HFFc6 (cell line): ENCODE results near the gene EPS8L1. TPM values are rescaled to one million over a fixed set of nuclear protein-coding genes. Genes with fewer than 3 reads are reported as not detected.
"Not testable (repeated sequence)": the region's sequence is repeated elsewhere in the genome, so short reads cannot be mapped to it uniquely, and the experiment has no call there.

Source experiments
- DNase-seq: peaks from one replicate; pipeline ENCODE4 v3.0.0-alpha.2; 2018
- H3K27ac Mint-ChIP-seq: 2 replicates; pipeline ENCODE4 v1.8.0; 2020; ENCODE audit warnings: mild to moderate bottlenecking, mixed read lengths
- H3K27me3 Mint-ChIP-seq: 2 replicates; pipeline ENCODE4 v1.8.0; 2021; ENCODE audit warnings: mild to moderate bottlenecking, moderate library complexity, mixed read lengths; ENCODE audit not compliant: insufficient read depth
- H3K36me3 Mint-ChIP-seq: 2 replicates; pipeline ENCODE4 v1.8.0; 2021; ENCODE audit warnings: low read depth, mixed read lengths
- H3K4me1 Mint-ChIP-seq: 2 replicates; pipeline ENCODE4 v1.8.0; 2020; ENCODE audit warnings: low read depth, mixed read lengths
- H3K4me3 Mint-ChIP-seq: 2 replicates; pipeline ENCODE4 v1.8.0; 2020; ENCODE audit warnings: mild to moderate bottlenecking, moderate library complexity, mixed read lengths
- H3K9me3 Mint-ChIP-seq: 2 replicates; pipeline ENCODE4 v1.8.0; 2020; ENCODE audit warnings: mild to moderate bottlenecking, mixed read lengths
- CTCF ChIP-seq: fragments of 200-600 bp; sonication (generic); IDR thresholded peaks from 2 replicates; pipeline ENCODE4 v1.5.0; 2021; ENCODE audit warnings: antibody characterized with exemption, mild to moderate bottlenecking
- long read RNA-seq: library from polyadenylated mRNA; unstranded; transcript quantifications from one replicate; pipeline ENCODE4 v2.0.0, GENCODE V29; 2019
- total RNA-seq, 6 experiments: library from RNA; stranded (reverse); fragmentation: NEBNext Ultra II Directional; extraction: Animal tissue kit (Norgen Biotek cat#: 25700); gene quantifications; 2 replicates in 1 of 6; 3 replicates in 5 of 6; pipeline ENCODE4 v1.2.3, GENCODE V29; 2021

The EPS8L1 gene
- total RNA-seq, result under 1 TPM in 5 of 6 experiments, not detected in 1; 0.55 to 0.94 (median 0.64) TPM
- long read RNA-seq, result 0 reads

- DNase-seq, result no peak
- peaks cover 15% of the 10 kb centered on the region for H3K27me3 Mint-ChIP-seq
- H3K36me3 Mint-ChIP-seq, result peaks cover 4% of the 10 kb centered on the region; the same call in 1 of the 2 replicates
- no peak within 1 kb of the TSS for H3K27ac Mint-ChIP-seq
- H3K9me3 Mint-ChIP-seq, result peaks cover 4% of the 10 kb centered on the region
- H3K4me3 Mint-ChIP-seq, result no peak within 1 kb of the TSS
- no peak for TF ChIP-seq CTCF
- H3K4me1 Mint-ChIP-seq, result peaks cover 13% of the 10 kb centered on the region
Measured at GRCh38 chr19:55075371-55075998, at the start of gene EPS8L1. Gene EPS8L1, plus strand, starts transcription at chr19:55075869. Its CDS starts 576 bp downstream, at chr19:55076445.

GRCh38 chr19:55027140-55027471 is 48.6 kb upstream of the EPS8L1 start:
- not testable (repeated sequence) for H3K27ac Mint-ChIP-seq, H3K4me3 Mint-ChIP-seq, H3K36me3 Mint-ChIP-seq, DNase-seq, H3K27me3 Mint-ChIP-seq, H3K4me1 Mint-ChIP-seq
- peaks cover 25% of the 10 kb centered on the region for H3K9me3 Mint-ChIP-seq

- DNase-seq, result no peak
- no peak overlapping the region for H3K27ac Mint-ChIP-seq
- H3K9me3 Mint-ChIP-seq, result peaks cover 29% of the 10 kb centered on the region
Measured at GRCh38 chr19:55027472-55028337, 48.0 kb upstream of the EPS8L1 start.

GRCh38 chr19:55028757-55029156 is 46.9 kb upstream of the EPS8L1 start:
- no peak for TF ChIP-seq CTCF
- no peaks in the 10 kb centered on the region for H3K4me1 Mint-ChIP-seq
- peaks cover 3% of the 10 kb centered on the region; the same call in 1 of the 2 replicates for H3K27me3 Mint-ChIP-seq
- H3K27ac Mint-ChIP-seq, result no peak overlapping the region
- peaks cover 33% of the 10 kb centered on the region for H3K9me3 Mint-ChIP-seq
- DNase-seq, result no peak
- H3K4me3 Mint-ChIP-seq, result no peak overlapping the region
- no peaks in the 10 kb centered on the region for H3K36me3 Mint-ChIP-seq

More at GRCh38 chr19:55027472-55028337, 48.0 kb upstream of the EPS8L1 start:
- H3K36me3 Mint-ChIP-seq, result no peaks in the 10 kb centered on the region
- no peak for TF ChIP-seq CTCF
- peaks cover 3% of the 10 kb centered on the region; the same call in 1 of the 2 replicates for H3K27me3 Mint-ChIP-seq
- H3K4me3 Mint-ChIP-seq, result no peak overlapping the region
- H3K4me1 Mint-ChIP-seq, result no peaks in the 10 kb centered on the region

GRCh38 chr19:55031178-55031577 is 44.5 kb upstream of the EPS8L1 start:
- no peak overlapping the region for H3K4me3 Mint-ChIP-seq
- peaks cover 30% of the 10 kb centered on the region for H3K9me3 Mint-ChIP-seq
- no peak for TF ChIP-seq CTCF
- H3K27me3 Mint-ChIP-seq, result peaks cover 3% of the 10 kb centered on the region; the same call in 1 of the 2 replicates
- H3K27ac Mint-ChIP-seq, result no peak overlapping the region
- no peaks in the 10 kb centered on the region for H3K4me1 Mint-ChIP-seq
- no peaks in the 10 kb centered on the region for H3K36me3 Mint-ChIP-seq
- no peak for DNase-seq
